Measurements from ENCODE around the gene QRFP.

Gene QRFP

DNA sequence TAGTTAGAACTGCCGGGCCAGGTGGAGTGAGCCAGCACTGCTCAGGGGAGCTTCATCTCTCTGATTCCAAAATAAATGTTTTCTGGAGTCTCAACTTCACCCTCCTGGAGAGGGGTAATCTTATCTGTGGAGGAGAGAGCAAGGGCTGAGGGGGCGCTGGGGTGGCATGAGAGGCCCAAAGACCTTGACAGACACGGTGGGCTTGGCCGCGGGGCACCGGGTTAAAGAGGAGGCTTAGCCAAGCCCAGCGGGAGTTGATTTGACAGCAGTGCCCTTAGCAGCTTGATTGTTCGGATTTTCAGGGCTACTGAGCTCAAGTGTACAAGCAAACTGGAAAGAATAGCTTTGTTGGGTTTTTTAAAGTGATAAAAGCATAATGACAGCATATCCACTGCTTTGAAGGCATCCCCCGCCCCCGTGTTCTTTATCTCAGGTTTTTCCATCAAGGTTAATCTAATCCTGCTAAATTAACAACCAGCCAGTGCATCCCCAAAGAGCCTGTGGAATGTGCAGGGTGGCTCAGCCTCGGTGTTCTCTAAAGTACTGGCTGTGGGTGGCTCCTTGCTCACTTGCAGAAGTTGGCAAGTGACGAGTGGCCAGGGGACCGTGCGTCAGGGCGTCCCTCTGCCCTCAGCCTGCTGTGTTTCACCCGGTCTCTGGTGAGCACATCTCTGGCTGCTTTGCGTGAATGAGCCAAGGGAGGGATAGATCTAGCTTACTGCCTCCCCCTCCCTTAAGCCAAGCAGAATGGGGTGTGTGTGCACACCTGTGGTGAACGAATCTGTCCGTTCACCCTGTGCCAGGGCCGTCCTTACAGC is 5.5 kb downstream of the QRFP start:
- TF ChIP-seq EZH2phosphoT487 (IDR thresholded peaks at IDR 0.05; ENCODE audit: low read depth) (no peak), CTCF (IDR thresholded peaks at IDR 0.05; ENCODE audit: low read depth, low read length) (no peak)
- Histone ChIP-seq H3K27ac (ENCODE audit: low read length) (no peak overlapping the region), H3K9me3 (ENCODE audit: insufficient read depth, low read length) (no peaks in the 10 kb centered on the region), H3K27me3 (ENCODE audit: low read depth, low read length) (no peaks in the 10 kb centered on the region), H3K36me3 (replicated peaks; ENCODE audit: low read depth, low read length) (peaks cover 23% of the 10 kb centered on the region), H4K20me1 (ENCODE audit: insufficient read depth, low read length) (no peaks in the 10 kb centered on the region), H2AFZ (ENCODE audit: low read depth, low read length) (no peak overlapping the region), H3K79me2 (ENCODE audit: low read length) (no peaks in the 10 kb centered on the region), H3K4me3 (ENCODE audit: low read length) (no peak overlapping the region), H3K9ac (ENCODE audit: low read length) (no peak overlapping the region), H3K4me2 (ENCODE audit: low read length) (no peak overlapping the region), H3K4me1 (ENCODE audit: low read length) (no peaks in the 10 kb centered on the region)

GRCh38 chr9:130890124-130890523 is 6.5 kb downstream of the QRFP start:
- no peak overlapping the region for H3K27ac ChIP-seq (ENCODE audit: low read length)
- no peak overlapping the region for H2AFZ ChIP-seq (ENCODE audit: low read depth, low read length)
- no peaks in the 10 kb centered on the region for H4K20me1 ChIP-seq (ENCODE audit: insufficient read depth, low read length)
- H3K36me3 ChIP-seq (replicated peaks; ENCODE audit: low read depth, low read length), result peaks cover 31% of the 10 kb centered on the region
- no peak overlapping the region for H3K4me3 ChIP-seq (ENCODE audit: low read length)
- H3K27me3 ChIP-seq (ENCODE audit: low read depth, low read length), result no peaks in the 10 kb centered on the region
- no peaks in the 10 kb centered on the region for H3K4me1 ChIP-seq (ENCODE audit: low read length)
- H3K4me2 ChIP-seq (ENCODE audit: low read length), result no peak overlapping the region
- no peaks in the 10 kb centered on the region for H3K9me3 ChIP-seq (ENCODE audit: insufficient read depth, low read length)
- no peak overlapping the region for H3K9ac ChIP-seq (ENCODE audit: low read length)
- no peaks in the 10 kb centered on the region for H3K79me2 ChIP-seq (ENCODE audit: low read length)
- TF ChIP-seq EZH2phosphoT487 (IDR thresholded peaks at IDR 0.05; ENCODE audit: low read depth) (no peak), CTCF (IDR thresholded peaks at IDR 0.05; ENCODE audit: low read depth, low read length) (no peak)

DNA sequence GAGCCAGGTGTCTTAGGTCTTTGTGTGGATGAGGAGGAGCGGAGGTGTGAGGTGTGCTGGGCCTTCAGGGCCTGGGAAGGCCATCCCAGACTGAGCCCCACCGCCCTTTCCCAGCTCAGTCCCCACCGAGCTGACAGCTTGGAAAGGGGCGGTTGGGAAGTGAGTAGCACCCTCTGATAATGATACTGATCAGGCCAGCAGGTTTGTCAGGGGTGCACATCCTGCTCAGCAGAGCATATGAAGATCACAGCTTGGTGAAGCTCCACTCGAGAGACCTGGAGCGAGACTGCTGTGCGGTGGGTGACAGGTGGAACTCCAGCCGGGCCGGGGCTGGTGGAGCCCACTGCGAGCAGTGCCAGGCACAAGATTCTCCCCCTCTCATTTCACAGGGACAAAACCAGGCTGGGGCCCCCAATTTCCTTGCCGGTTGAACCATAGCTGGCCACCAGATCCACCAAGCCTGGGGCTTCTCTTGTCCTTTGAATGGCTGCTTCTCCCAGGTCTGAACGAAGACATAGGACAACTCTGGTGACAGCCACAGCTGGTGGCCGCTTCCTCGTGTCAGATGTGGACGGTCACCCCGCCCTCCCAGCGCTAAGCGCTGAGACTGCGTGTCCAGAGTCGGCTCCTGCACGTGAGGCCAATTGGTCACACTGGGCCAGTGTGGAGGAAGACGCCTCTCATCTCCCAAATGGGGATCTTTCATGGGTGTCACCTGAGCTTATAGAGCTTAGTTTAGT is 8.3 kb downstream of the QRFP start:
- Histone ChIP-seq H3K9me3 (ENCODE audit: insufficient read depth, low read length) (no peaks in the 10 kb centered on the region), H3K27me3 (ENCODE audit: low read depth, low read length) (no peaks in the 10 kb centered on the region), H3K9ac (ENCODE audit: low read length) (no peak overlapping the region), H3K36me3 (replicated peaks; ENCODE audit: low read depth, low read length) (peaks cover 42% of the 10 kb centered on the region), H3K4me1 (ENCODE audit: low read length) (no peaks in the 10 kb centered on the region), H3K4me2 (ENCODE audit: low read length) (no peak overlapping the region), H3K4me3 (ENCODE audit: low read length) (no peak overlapping the region), H2AFZ (ENCODE audit: low read depth, low read length) (no peak overlapping the region), H3K79me2 (ENCODE audit: low read length) (no peaks in the 10 kb centered on the region), H3K27ac (ENCODE audit: low read length) (no peak overlapping the region), H4K20me1 (ENCODE audit: insufficient read depth, low read length) (no peaks in the 10 kb centered on the region)
- TF ChIP-seq CTCF (IDR thresholded peaks at IDR 0.05; ENCODE audit: low read depth, low read length), result no peak
- no peak for TF ChIP-seq EZH2phosphoT487 (IDR thresholded peaks at IDR 0.05; ENCODE audit: low read depth)

- Histone ChIP-seq H3K9me3 (ENCODE audit: insufficient read depth, low read length) (no peaks in the 10 kb centered on the region), H3K27ac (ENCODE audit: low read length) (no peak overlapping the region), H3K9ac (ENCODE audit: low read length) (no peak overlapping the region), H3K79me2 (ENCODE audit: low read length) (no peaks in the 10 kb centered on the region), H3K4me2 (ENCODE audit: low read length) (no peak overlapping the region), H3K36me3 (replicated peaks; ENCODE audit: low read depth, low read length) (peaks cover 37% of the 10 kb centered on the region), H2AFZ (ENCODE audit: low read depth, low read length) (no peak overlapping the region), H3K4me3 (ENCODE audit: low read length) (no peak overlapping the region), H3K4me1 (ENCODE audit: low read length) (no peaks in the 10 kb centered on the region), H4K20me1 (ENCODE audit: insufficient read depth, low read length) (no peaks in the 10 kb centered on the region), H3K27me3 (ENCODE audit: low read depth, low read length) (no peaks in the 10 kb centered on the region)
- no peak for TF ChIP-seq EZH2phosphoT487 (IDR thresholded peaks at IDR 0.05; ENCODE audit: low read depth)
- TF ChIP-seq CTCF (IDR thresholded peaks at IDR 0.05; ENCODE audit: low read depth, low read length), result no peak
These were observed 9.0 kb downstream of the QRFP start for GRCh38 chr9:130887494-130888144.
